CD4-positive, alpha-beta T cell treated with Interleukin-1 beta for 1 hour (primary cell): ENCODE measurements around the gene VWA5B1.
"Not testable (repeated sequence)": the region's sequence is repeated elsewhere in the genome, so short reads cannot be mapped to it uniquely, and the experiment has no call there.

Source experiments
- DNase-seq, 2 donors: peaks; one replicate each; pipeline ENCODE4 v3.0.0-alpha.2; 2020 to 2022

VWA5B1 gene

DNA sequence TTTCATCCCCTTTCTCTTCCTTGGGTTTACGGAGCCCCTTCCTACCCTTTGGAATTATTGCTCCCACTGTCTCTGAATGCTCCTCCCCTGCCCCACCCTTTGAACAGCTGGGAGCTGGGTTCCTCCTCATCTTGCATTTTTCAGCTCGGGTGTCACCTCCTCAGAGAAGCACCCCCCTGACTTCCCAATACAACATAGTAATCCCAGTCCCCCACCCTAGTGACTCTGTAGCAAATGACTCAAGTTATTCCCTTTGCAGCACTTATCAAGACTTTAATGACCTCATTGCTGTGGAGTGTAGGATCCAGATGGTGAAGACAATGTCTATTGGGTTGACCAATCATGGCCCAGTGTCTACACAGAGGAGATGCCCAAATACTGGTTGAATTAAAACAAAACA lies 8.9 kb upstream of the VWA5B1 start:
- DNase-seq, result no peak

DNA sequence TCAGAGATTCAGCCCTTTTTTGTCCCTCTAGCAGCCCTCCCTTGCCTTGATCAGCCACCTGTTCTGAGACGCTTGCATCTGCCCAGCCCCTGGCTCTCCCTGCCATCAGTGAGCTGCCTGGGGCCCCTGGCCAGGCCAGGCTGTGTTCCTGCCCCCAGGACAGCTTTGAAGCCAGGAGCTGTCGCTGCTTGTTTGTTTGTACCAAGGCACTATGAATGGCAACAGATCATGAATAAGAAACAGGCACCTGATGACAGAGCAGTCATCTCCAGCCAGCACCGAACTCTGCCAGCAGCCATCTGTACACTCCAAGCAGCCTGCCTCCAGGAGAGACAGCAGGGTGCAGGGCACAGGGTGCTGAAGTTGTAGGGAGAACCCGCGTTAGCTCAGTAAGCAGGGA lies 8.1 kb upstream of the VWA5B1 start:
- DNase-seq, result no peak

DNA sequence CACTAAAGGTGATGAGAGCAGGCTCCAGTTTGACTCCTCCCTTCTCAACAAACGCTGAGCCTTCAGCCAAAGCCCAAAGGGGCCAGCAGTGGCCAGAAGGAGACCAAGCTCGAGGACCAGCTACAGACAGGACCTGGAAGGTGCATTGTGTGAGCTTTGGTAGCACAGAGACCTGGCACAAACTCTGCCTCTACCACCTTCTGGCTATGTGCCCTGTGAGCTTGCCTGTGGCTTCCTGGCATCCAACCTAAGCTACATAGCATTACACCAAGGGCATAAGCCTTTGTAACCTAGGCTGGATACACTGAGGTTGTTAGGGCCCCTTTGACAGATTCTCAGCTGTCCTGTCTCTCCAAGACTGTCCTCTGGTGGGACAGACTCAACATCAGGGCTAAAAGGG lies 6.6 kb upstream of the VWA5B1 start:
- no peak for DNase-seq

DNA sequence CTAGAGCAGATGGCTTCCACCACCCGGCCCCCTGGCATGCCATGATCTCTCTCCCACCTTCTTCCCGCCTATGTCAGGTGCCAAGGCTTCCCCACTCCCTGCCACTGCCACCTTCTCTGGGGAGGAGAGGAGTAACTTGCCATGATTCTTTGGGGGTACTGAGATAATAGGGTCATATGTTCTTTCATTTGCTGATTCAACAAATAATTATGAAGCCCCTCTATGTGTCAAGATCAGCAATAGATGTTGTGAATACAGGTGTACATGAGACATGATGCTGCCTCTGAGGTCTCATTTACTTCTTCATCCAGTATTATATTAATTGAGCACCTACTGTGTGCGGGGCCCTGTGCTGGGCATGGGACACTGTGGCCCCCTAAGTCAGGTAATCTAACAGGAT lies 6.0 kb upstream of the VWA5B1 start:
- DNase-seq, result no peak

DNA sequence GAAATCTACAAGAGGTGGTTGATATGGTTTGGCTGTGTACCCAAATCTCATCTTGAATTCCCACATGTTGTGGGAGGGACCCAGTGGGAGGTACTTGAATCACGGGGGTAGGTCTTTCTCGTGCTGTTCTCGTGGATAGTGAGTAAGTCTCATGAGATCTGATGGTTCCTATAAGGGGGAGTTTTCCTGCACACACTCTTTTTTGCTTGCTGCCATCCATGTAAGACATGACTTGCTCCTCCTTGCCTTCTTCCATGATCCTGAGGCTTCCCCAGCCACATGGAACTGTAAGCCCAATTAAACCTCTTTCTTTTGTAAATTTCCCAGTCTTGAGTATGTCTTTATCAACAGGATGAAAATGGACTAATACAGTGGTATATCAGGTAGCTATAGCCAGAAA lies 5.2 kb upstream of the VWA5B1 start:
- no peak for DNase-seq

DNA sequence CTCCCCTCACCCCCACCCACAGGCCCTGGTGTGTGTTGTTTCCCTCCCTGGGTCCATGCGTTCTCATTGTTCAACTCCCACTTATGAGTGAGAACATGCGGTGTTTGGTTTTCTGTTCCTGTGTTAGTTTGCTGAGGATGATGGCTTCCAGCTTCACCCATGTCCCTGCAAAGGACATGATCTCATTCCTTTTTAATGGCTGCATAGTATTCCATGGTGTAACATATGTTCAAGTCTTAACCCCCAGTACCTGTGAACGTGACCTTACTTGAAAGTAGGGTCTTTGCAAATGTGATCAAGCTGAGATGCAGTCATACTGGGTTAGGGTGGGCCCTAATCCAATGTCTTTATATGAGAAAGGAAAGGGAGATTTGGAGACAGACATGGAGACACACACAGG lies 3.0 kb upstream of the VWA5B1 start:
- DNase-seq, result not testable (repeated sequence)

DNA sequence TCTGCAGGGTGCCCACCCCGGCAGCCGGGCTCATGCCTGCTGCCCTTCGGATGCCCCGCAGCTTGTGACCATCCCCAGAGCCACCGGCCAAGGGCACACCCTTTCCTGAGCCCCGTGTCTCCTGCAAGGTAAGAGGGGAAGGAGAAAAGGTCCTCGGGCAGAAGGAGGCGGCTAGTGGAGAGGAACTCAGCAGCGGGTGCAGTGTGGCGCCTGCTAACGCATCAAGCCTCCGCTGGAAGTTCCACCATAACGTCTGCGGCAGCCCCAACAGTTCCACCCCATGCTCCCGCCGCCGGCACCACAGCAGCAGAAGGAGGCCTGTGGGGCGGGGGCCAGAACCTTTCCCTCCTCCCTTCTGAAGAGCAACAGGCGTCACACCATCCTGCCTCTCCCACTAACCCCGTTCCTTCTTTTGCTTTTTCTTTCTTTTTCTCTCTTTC lies 990 bp downstream of the VWA5B1 start:
- DNase-seq, result no peak

DNA sequence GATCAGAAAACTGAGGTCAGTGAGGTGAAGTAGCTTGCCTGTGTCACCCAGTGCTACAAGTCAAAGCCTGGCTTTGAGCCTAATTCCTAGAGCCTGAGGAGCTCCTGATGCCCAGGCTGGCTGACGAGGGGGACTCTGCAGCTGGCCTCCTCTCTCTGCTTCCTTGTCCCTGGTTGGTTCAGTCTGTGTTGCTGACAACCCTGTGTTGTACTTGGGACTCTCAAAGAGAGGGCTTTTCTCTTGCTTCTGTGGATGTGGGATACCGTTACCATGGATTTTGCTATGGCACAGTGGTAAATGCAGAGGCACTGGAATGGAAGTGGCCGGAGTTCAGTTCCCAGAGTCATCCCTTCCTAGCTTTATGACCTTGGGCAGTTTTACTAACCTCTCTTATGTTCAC lies 8.0 kb downstream of the VWA5B1 start:
- DNase-seq, result no peak

DNA sequence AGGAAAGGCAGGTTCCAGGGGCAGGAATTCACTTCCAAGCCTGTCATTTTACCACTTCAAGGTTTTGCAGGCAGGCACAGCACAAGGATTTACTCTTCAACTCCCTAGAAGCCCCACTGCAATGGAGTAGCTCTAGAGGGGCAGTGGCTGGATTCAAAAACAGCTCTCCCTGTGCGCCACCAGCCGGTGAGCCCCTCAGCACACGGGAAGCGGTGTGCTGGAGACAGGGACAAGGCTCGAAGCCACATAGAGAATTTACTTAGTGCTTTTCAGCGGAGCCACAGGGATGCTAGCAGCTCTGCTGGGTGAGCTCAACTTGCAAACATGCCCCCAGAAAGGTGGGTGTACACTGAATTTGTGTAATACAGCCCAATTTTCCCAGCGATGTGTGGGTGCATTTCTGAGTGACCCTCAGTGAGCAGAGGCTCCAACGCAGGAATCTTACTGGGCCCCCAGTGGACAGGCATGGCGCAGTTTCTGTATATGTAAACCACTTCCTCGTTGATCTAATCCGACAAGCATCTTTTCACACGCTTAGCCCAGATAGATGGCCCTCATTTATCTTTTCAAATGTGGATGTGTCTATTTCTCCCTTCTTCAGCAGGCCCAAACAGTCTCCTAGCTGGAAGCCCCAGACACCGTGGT lies 10.9 kb downstream of the VWA5B1 start:
- no peak for DNase-seq

DNA sequence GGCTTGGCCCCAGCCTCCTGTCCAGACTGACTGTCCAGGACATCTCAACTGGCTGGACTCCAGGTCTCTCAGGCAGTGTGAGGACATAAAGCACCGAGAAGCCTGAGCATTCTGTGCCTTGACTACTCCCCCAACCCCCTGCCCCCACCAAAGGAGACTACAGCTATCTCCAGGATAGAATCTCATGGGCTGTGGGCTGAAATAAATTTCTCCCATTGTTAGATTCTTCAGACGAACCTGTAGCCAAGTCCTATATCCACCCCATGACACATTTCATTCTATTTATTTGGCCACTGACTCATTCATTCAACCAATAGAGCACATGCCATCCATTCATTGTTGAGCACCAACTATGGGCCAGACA lies 11.4 kb downstream of the VWA5B1 start:
- DNase-seq, result no peak

DNA sequence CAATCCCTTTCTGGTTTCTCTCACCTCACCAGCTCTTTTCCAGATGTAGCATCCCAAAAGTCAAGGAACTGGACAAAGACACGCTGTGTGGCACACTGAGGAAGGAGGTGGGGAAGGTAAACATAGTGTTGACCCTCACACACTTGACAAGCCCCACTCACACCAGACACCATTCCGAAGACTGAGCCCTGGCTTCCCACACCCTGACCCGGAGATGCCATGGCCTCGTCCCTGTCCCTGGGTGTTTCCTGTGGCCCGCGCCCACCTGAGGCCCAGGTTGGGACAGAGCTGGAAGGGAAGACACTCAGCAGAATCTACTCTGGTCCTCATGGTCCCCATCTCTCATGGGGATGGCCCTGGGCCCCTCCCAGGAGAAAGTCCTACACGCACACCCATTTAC lies 16.4 kb downstream of the VWA5B1 start:
- DNase-seq, result no peak

DNA sequence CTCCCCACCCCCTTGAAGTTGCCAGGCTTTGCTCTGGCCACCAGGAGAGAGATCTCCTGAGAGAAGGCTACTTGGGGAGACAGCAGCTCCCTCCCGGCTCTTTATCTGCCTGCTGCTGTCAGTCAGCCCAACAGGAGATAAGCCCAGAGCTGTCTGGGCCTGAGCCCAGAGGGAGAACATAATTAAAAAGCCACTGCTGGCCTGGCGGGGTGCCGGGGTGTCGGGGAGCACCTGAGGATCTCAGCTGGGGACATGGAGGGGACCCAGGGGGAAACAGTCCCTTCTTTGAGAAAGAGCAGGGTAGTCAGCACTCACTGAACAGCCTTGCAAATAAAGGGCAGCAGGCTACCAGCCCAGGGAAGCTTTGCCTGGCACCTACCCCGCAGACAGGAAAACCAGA lies 17.9 kb downstream of the VWA5B1 start:
- no peak for DNase-seq

DNA sequence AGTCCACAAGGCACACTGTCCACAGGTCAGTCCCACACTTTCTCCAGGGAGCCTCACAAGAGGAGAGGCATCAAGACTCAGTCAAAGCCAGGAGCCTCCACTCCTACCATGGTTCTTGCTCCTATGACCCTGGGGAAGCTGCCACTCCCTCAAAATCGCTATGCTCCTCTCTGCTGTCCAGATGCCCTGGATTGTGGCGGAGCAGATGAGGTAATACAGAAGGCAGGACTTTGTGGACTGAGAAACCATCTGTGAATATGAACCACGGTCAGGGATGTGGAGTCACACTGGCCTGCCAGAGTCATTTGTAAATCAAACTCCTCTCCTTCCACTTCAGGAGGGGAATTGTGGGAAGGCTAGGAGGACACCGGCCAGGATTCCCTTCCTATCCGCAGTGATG lies 20.6 kb downstream of the VWA5B1 start:
- no peak for DNase-seq

DNA sequence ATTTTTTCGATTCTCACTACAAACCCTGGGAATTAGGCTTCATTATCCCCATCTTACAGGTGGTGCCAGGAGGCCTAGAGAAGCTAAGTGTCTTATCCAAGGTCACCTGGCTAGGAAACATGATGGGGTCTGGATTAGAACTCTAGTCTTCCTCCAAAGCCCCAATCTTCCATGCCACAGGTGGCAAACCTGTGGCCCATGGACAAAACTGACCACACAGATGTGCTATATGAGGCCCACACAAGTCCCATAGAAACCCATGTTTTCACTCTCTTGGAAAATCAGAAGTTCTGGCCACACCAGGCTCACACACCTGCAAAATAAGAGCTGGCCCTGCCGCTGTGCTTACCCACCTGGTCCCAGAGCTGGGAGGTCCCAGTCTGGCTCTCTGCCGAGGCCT lies 21.6 kb downstream of the VWA5B1 start:
- DNase-seq, result no peak

DNA sequence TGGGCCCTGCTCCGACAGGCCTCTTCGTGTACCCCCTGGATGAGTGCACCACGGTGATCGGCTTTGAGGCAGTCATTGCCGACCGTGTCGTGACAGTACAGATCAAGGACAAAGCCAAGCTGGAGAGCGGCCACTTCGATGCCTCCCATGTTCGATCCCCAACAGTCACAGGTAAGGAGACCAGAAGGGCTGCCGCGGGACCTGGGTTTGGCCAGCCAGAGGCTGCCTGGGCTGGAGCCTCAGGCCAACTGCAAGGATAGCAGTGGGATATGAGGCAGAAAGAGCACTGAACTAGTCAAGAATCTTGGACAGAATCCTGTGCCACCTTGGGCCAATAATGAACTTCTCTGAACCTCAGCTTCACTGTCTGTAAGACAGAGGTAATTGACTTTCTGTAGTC lies 22.1 kb downstream of the VWA5B1 start:
- no peak for DNase-seq

DNA sequence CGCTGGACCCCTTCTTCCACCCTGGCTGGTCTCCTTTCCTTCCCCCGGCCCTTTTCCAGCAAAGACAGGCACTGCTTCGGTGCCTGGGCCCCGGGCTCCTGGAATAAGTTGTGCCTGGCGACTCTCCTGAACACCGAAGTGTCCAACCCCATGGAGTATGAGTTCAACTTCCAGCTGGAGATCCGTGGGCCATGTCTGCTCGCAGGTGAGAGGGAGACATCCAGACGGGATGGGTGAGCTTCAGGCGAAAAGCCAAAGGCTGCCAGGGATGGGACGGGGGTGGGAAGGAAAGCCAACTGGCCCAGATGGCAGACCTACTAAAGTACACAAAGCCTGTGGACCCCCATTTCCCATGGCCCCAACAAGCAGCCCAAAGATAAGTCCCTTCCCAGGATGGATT lies 26.8 kb downstream of the VWA5B1 start:
- DNase-seq, result no peak

DNA sequence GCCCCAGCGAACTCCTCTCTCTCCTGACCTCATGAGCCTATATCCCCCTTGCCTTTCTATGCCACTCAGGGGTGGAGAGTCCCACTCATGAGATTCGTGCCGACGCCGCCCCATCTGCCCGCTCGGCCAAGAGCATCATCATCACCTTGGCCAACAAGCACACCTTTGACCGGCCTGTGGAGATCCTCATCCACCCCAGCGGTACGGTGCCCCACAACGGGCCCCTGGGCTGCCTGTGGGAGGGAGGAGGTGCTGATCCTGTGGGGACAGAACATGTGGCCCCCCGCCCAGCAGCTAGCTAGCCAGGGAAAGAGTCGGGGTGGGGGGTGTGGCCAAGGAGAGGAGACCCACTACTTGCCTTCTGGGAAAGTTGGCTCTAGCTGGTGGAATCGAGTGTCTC lies 27.8 kb downstream of the VWA5B1 start:
- no peak for DNase-seq

DNA sequence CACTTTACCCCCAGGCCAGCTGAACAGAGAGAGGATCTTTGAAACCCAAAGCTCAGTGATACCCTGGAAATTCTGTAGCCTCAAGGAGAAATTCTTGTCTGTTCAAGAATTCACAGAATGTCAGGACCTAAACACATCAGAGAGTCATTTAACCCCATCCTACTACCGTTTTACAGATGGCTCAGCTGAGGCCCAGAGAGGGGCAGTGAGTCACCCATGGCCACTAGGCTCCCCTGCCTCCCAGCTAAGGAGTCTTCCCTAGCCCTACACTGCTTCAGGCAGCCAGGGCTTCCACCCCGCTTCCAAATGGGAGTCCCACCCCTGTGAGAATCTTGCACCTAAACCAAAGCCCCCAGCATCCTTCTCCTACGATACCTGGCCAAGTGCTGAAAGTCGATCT lies 28.3 kb downstream of the VWA5B1 start:
- no peak for DNase-seq

DNA sequence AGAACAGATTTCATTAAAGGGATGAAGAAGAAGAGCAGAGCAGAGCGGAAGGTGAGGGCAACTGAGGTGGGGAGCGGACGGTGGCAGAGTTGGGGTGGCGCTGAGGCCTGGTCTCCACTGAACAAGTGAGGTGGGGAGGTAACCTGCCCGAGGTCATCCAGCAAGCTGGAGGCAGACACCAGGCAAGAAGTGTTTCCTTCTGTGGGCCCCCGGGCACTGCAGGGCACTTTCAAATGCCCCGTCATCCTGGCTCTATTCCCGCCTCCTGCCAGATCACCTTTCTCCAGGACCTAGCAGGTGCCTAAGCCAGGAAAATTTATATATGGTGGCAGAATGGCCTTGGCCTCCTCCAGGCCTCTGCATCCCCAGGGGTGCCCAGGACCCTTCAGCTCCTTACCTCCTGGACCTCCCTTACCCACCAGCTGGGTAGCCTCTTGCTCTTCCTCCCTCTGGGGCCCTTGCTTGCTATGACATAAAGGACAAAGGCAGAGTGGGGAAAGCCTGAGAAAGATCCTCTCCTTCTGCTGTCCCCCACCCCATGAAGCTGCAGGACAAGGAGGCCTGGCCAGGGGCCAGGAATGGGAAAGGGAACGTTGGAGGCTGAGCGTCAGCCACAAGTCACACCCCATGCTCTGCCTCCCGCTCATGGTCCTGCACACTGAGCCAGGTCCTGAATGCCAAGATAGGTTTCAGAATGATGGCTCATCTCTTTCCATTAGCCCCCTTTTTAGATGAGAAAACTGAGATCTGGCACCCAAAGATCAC lies 29.0 kb downstream of the VWA5B1 start:
- no peak for DNase-seq

DNA sequence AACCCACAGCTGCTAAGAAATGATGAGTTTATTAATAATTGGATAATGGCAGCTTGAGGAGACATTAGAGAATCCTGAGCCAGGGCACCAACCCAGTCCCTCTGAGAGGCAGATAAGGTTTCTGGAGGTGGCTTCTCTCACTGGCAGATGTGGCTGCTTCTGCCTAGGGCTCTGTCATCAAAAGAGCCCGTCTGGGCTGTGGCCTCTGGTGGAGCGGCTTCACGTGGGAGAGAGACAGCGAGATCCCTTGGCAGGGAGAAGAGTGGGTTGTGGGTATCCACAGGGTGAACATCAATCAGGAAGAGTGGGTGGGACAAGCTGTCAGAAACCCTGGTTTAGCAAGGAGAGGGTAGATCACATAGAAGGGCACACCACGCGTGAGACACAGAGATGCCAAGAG lies 30.0 kb downstream of the VWA5B1 start:
- no peak for DNase-seq

DNA sequence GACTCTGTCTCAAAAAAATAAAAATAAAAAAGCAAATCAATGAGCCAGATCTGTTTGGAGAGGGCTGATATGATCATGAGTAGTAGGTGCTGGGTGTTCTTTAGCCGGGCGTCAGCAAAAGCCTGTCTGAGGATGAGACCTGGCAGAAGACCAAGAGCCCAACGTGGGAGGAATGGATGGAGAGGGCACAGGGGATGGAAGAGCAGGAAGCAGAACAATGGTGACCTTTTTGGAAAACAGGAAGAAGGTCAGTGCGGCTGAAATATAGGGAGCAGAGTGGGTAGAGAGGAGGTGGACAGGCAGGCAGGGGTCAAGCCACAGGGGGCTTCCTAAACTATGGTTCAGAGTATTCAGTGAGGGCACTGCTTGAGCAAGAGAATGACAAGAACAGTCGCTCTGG lies 30.9 kb downstream of the VWA5B1 start:
- no peak for DNase-seq

DNA sequence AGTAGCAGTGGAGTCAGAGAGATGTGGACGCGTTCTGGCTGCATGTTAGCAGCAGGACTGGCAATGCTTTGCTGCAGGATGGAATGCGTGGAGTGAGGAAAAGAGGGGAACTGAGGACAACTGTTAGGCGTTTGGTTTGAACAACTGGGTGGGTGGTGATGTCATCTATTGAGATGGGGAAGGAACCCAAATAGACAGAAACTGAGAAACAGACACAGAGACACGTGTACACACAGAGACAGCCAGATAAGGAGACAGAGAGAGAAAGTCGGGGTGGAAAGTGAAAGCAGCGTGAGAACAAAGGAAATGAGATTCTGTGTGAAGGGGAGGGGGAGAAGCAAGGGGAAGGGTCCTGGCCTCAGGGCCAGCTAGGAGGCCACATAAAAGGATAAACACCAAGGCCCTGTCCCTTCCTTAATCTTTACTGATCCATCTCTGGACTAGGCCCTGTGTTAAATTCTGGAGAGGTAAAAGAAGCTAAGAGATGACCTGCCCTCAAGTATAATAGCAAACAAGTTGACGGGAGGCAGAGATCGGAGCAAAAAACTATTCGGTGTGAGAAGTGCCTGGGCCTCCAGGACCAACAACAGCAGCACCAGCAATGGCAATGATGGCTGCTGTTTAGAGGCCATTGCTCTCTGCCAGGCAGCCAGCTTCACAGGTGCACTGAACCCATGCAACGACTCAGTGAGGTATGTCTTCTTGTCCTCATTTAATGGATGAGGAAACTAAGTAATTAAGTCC lies 31.6 kb downstream of the VWA5B1 start:
- peak in 1 of 2 donors; percentile 17 for DNase-seq

DNA sequence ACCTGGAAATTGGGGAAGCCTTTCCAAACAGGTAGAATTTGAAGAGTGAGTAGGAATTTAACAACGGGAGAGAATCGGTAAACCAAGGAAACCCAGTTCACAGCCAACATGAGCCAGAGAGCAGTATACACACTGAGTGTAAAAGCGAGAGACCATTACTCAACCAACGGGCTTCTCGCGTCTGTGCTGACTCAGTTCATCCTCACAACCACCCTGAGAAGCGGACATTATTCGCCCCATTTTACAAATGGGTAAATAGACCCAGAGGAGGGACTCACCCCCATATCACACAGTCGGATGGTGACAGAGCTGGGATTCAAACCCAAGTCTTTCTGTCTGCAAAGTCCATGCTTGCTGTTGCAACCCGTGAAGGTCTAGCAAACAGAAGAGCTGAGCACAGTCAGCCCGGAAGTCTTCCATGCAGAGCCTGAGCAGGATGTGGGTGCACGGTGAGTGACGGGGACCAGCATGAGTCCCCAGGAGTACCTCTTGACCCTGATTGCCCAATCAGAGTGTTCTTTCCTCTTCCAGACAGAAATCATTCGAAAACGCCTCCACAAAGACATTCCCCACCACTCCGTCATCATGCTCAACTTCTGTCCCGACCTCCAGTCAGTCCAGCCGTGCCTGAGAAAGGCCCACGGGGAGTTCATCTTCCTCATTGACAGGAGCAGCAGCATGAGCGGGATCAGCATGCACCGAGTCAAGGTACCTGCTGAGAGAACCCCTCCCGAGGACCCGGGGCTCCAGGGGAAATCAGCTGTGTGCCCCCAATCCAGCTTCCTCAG lies 32.3 kb downstream of the VWA5B1 start:
- peak; percentile 14 to 50 for DNase-seq

DNA sequence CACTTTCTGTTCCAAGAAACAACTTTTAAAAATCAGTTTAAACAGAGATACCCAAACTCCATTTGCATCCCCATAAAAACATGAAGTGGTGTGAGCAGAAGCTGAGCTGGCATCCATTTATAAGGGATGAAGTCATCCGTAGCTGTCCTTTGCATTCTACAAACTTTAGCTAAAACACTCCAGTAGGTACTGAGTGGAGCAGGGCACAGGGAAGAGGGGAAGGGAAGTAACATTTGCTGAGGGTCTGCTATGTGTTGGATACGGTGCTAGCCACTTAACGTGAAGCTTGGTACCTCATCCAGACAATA lies 32.9 kb downstream of the VWA5B1 start:
- DNase-seq, result no peak
